ENCODE measurements around the gene NFYA. TPM values are rescaled to one million over a fixed set of nuclear protein-coding genes. Genes with fewer than 3 reads are reported as not detected.
A peak's percentile ranks its signal among the peaks of the same experiment; 100 is the strongest.

The NFYA gene
- total and polyA plus RNA-seq, 2 of the 13 experiments (the other 11 are each of a cell fraction or from before 2014, with no cell fraction given): 16.0 to 22.9 TPM

- TF ChIP-seq HNF1A (IDR thresholded peaks at IDR 0.05; ENCODE audit: low read depth) (no peak), HNF1A (CRISPR knock-in tag; IDR thresholded peaks at IDR 0.05; ENCODE audit: borderline replicate concordance) (0 out of 2 replicates have a peak, but pooled peaks have one; percentile 32), ATAD3A (CRISPR knock-in tag; IDR thresholded peaks at IDR 0.05) (no peak), BCLAF1 (IDR thresholded peaks at IDR 0.05) (no peak), ZNF260 (CRISPR knock-in tag; IDR thresholded peaks at IDR 0.05; ENCODE audit: borderline replicate concordance, low read depth) (no peak), HNRNPK (IDR thresholded peaks at IDR 0.05; ENCODE audit: low read depth, low read length, poor library complexity, severe bottlenecking) (peak; percentile 32), FOSL1 (CRISPR knock-in tag; IDR thresholded peaks at IDR 0.05; ENCODE audit: borderline replicate concordance) (no peak)
- TF ChIP-seq, protein P1, sequence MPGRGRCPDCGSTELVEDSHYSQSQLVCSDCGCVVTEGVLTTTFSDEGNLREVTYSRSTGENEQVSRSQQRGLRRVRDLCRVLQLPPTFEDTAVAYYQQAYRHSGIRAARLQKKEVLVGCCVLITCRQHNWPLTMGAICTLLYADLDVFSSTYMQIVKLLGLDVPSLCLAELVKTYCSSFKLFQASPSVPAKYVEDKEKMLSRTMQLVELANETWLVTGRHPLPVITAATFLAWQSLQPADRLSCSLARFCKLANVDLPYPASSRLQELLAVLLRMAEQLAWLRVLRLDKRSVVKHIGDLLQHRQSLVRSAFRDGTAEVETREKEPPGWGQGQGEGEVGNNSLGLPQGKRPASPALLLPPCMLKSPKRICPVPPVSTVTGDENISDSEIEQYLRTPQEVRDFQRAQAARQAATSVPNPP (CRISPR knock-in tag; IDR thresholded peaks at IDR 0.05): 0 out of 2 replicates have a peak, but pooled peaks have one; percentile 3
These were observed 44.0 kb upstream of the NFYA start (continued) for GRCh38 chr6:41028561-41029412.
